Measurements from ENCODE around the gene C14orf132.

The C14orf132 gene

GRCh38 chr14:96121660-96122395 is 82.7 kb downstream of the C14orf132 start:
- DNase-seq: no peak

GRCh38 chr14:96122496-96122895 is 83.3 kb downstream of the C14orf132 start:
- DNase-seq: no peak

- no peak for DNase-seq
Observed at GRCh38 chr14:96125536-96125935, 86.4 kb downstream of the C14orf132 start.

GRCh38 chr14:96126339-96126782 is 87.2 kb downstream of the C14orf132 start:
- peak; percentile 46 for DNase-seq

- DNase-seq: no peak
Observed at GRCh38 chr14:96126783-96127271, 87.7 kb downstream of the C14orf132 start.

- DNase-seq: no peak
Observed at GRCh38 chr14:96129128-96129736, 90.1 kb downstream of the C14orf132 start.

- DNase-seq: no peak
Observed at GRCh38 chr14:96130391-96130790, 91.2 kb downstream of the C14orf132 start.

- no peak for DNase-seq
Observed at GRCh38 chr14:96130854-96131253, 91.7 kb downstream of the C14orf132 start.

GRCh38 chr14:96131836-96132235 is 92.7 kb downstream of the C14orf132 start:
- no peak for DNase-seq

GRCh38 chr14:96134508-96134907 is 95.3 kb downstream of the C14orf132 start:
- DNase-seq: no peak

- DNase-seq: no peak
Observed at GRCh38 chr14:96135285-96135684, 96.1 kb downstream of the C14orf132 start.

GRCh38 chr14:96136371-96137005 is 97.3 kb downstream of the C14orf132 start:
- no peak for DNase-seq

- DNase-seq: no peak
Observed at GRCh38 chr14:96138241-96138640, 99.1 kb downstream of the C14orf132 start.

- DNase-seq: no peak
Observed at GRCh38 chr14:96139169-96139568, 100.0 kb downstream of the C14orf132 start.

- DNase-seq: no peak
Observed at GRCh38 chr14:96139879-96140278, 100.7 kb downstream of the C14orf132 start.

- no peak for DNase-seq
Observed at GRCh38 chr14:96140952-96141351, 101.8 kb downstream of the C14orf132 start.
